ENCODE results near the gene KIAA0513. TPM values are rescaled to one million over a fixed set of nuclear protein-coding genes. Genes with fewer than 3 reads are reported as not detected.

The KIAA0513 gene
- total and polyA plus RNA-seq, 2 donors (not counting 1 experiment from before 2014, with no cell fraction given), result 11.7 to 22.3 TPM

- Histone ChIP-seq H3K27ac (ENCODE audit: insufficient read depth, low read length) (peak overlapping the region; percentile 93), H3K9me3 (ENCODE audit: control insufficient read depth, insufficient read depth, low read depth, low read length) (no peaks in the 10 kb centered on the region), H3K4me1 (ENCODE audit: control insufficient read depth, extremely low read depth, insufficient read depth, low read length) (peaks cover 43% of the 10 kb centered on the region), H4K20me1 (ENCODE audit: control insufficient read depth, extremely low read depth, insufficient read depth, low read length) (no peaks in the 10 kb centered on the region), H3K4me2 (ENCODE audit: extremely low read depth, insufficient read depth, low read length) (peak overlapping the region; percentile 86), H3K27me3 (ENCODE audit: control insufficient read depth, insufficient read depth, low read length) (no peaks in the 10 kb centered on the region), H3K9ac (ENCODE audit: insufficient read depth, low read length) (peak overlapping the region; percentile 16), H3K36me3 (ENCODE audit: control insufficient read depth, insufficient read depth, low read length) (peaks cover 4% of the 10 kb centered on the region), H3K4me3 (replicated peaks in 1 of 4; ENCODE audit: control extremely low read depth in 1 of 4, insufficient read depth in 1 of 4, low read depth in 3 of 4, low read length in 4 of 4) (peak overlapping the region in 2 of 4 experiments; percentile 33 to 36), H2AFZ (ENCODE audit: low read length) (no peak overlapping the region), H3K79me2 (ENCODE audit: control insufficient read depth, insufficient read depth, low read length) (peaks cover 82% of the 10 kb centered on the region)
- peak in 1 of 2 donors; percentile 84 for DNase-seq (ENCODE audit: low read depth in 2 of 2)
- no peak for TF ChIP-seq EZH2 (IDR thresholded peaks at IDR 0.05; ENCODE audit: low read length, missing control alignments)
- TF ChIP-seq CTCF (conservative IDR thresholded peaks at IDR 0.05 in 1 of 2, IDR thresholded peaks at IDR 0.05 in 1 of 2; ENCODE audit: low read depth in 1 of 2, low read length in 2 of 2), result no peak
These were observed 22.1 kb upstream of the KIAA0513 start for GRCh38 chr16:85005285-85006069.

- Histone ChIP-seq H3K27me3 (ENCODE audit: control insufficient read depth, insufficient read depth, low read length) (no peaks in the 10 kb centered on the region), H3K9ac (ENCODE audit: insufficient read depth, low read length) (no peak overlapping the region), H3K4me3 (replicated peaks in 1 of 4; ENCODE audit: control extremely low read depth in 1 of 4, insufficient read depth in 1 of 4, low read depth in 3 of 4, low read length in 4 of 4) (no peak overlapping the region), H2AFZ (ENCODE audit: low read length) (no peak overlapping the region), H4K20me1 (ENCODE audit: control insufficient read depth, extremely low read depth, insufficient read depth, low read length) (no peaks in the 10 kb centered on the region), H3K27ac (ENCODE audit: insufficient read depth, low read length) (peak overlapping the region; percentile 93), H3K36me3 (ENCODE audit: control insufficient read depth, insufficient read depth, low read length) (peaks cover 2% of the 10 kb centered on the region), H3K4me1 (ENCODE audit: control insufficient read depth, extremely low read depth, insufficient read depth, low read length) (peaks cover 37% of the 10 kb centered on the region), H3K4me2 (ENCODE audit: extremely low read depth, insufficient read depth, low read length) (no peak overlapping the region), H3K9me3 (ENCODE audit: control insufficient read depth, insufficient read depth, low read depth, low read length) (no peaks in the 10 kb centered on the region), H3K79me2 (ENCODE audit: control insufficient read depth, insufficient read depth, low read length) (peaks cover 78% of the 10 kb centered on the region)
- peak; percentile 44 to 55 for DNase-seq (ENCODE audit: low read depth in 2 of 2)
- TF ChIP-seq EZH2 (IDR thresholded peaks at IDR 0.05; ENCODE audit: low read length, missing control alignments) (no peak), CTCF (conservative IDR thresholded peaks at IDR 0.05 in 1 of 2, IDR thresholded peaks at IDR 0.05 in 1 of 2; ENCODE audit: low read depth in 1 of 2, low read length in 2 of 2) (no peak)
These were observed 21.0 kb upstream of the KIAA0513 start for GRCh38 chr16:85006639-85007038.

- H3K79me2 ChIP-seq (ENCODE audit: control insufficient read depth, insufficient read depth, low read length), result peaks cover 68% of the 10 kb centered on the region
- DNase-seq (ENCODE audit: low read depth in 2 of 2), result no peak
- TF ChIP-seq CTCF (conservative IDR thresholded peaks at IDR 0.05 in 1 of 2, IDR thresholded peaks at IDR 0.05 in 1 of 2; ENCODE audit: low read depth in 1 of 2, low read length in 2 of 2) (no peak), EZH2 (IDR thresholded peaks at IDR 0.05; ENCODE audit: low read length, missing control alignments) (no peak)
- peak overlapping the region; percentile 29 for H3K27ac ChIP-seq (ENCODE audit: insufficient read depth, low read length)
- no peaks in the 10 kb centered on the region for H3K9me3 ChIP-seq (ENCODE audit: control insufficient read depth, insufficient read depth, low read depth, low read length)
- no peaks in the 10 kb centered on the region for H3K27me3 ChIP-seq (ENCODE audit: control insufficient read depth, insufficient read depth, low read length)
- no peak overlapping the region for H2AFZ ChIP-seq (ENCODE audit: low read length)
- peak overlapping the region; percentile 32 for H3K4me2 ChIP-seq (ENCODE audit: extremely low read depth, insufficient read depth, low read length)
- peaks cover 2% of the 10 kb centered on the region for H3K36me3 ChIP-seq (ENCODE audit: control insufficient read depth, insufficient read depth, low read length)
- H3K4me1 ChIP-seq (ENCODE audit: control insufficient read depth, extremely low read depth, insufficient read depth, low read length), result peaks cover 29% of the 10 kb centered on the region
- no peak overlapping the region for H3K4me3 ChIP-seq (replicated peaks in 1 of 4; ENCODE audit: control extremely low read depth in 1 of 4, insufficient read depth in 1 of 4, low read depth in 3 of 4, low read length in 4 of 4)
- H4K20me1 ChIP-seq (ENCODE audit: control insufficient read depth, extremely low read depth, insufficient read depth, low read length), result no peaks in the 10 kb centered on the region
- H3K9ac ChIP-seq (ENCODE audit: insufficient read depth, low read length), result no peak overlapping the region
These were observed 19.9 kb upstream of the KIAA0513 start for GRCh38 chr16:85007496-85008214.

All from fibroblast of lung (primary cell).